DLD1 (cell line): Measurements from ENCODE around the gene RPL37A.

Experiments
- in situ Hi-C: cut with HindIII; loops from 2 replicates; pipeline ENCODE4 v1.10.0; 2017; ENCODE audit warnings: low sequenced_read_pairs

The RPL37A gene

DNA sequence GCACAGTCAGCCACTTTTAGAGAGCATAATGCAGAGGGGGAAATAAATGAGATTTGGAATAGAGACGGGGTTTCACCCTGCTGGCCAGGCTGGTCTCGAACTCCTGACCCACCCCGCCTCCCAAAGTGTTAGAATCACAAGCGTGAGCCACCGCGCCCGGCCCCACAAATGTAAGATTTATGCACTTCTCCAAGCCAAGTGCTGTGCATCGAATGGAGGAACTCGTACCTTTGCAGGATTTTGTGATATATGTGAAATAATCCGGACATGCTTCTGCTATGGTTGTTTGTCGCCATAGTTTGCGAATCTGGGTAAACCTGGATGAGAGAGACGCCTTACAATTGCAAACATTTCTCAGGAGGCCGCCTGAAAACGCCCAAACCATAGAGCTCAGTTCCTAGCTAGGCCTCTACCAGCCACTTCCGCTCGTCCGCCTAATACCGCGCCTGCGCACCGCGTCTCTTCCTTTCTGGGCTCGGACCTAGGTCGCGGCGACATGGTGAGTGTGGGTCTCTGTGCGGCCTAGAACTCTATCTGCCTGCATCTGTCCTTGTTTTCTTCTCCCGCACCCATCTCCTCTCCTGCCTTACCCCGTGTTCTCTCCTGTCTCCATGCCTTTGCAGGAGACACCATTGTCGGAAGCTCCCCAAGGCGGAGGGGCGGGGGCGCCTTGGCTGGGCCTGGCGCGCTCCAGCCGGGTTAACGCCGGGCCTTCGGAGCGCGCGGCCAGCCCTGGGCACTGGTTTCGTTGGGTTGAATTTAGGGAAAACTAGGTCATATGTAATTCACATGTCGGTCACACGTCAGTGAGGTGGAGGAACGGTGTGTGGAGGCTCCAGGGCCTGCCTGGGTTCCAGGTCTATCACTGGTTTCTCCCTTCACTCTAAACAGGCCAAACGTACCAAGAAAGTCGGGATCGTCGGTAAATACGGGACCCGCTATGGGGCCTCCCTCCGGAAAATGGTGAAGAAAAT is at the start of gene RPL37A:
Gene RPL37A, plus strand, starts transcription at position 466 of the 974 bp plus-strand sequence. Its CDS starts 31 bp downstream, at position 497.
- in situ Hi-C loops = no loop called here

DNA sequence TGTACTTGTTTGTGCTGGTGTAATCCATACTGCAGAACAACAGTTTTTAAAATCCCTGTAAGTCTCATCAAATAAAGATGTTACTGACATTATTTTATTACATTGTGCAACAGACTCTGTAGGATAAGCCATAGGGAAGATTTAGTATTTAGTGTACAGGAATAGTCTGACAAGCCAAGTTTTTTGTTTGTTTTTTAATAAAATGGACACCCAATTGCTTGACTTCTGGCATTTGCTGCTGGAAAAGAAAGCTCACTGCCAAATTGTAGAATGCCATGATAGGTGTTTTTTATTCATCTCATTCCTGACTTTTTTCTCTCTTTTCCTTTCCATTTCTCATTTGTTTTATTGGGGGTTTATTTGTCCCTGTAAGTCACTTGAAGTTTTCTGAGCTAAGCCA is 48.3 kb upstream of the RPL37A start:
- in situ Hi-C loops = no loop called here

DNA sequence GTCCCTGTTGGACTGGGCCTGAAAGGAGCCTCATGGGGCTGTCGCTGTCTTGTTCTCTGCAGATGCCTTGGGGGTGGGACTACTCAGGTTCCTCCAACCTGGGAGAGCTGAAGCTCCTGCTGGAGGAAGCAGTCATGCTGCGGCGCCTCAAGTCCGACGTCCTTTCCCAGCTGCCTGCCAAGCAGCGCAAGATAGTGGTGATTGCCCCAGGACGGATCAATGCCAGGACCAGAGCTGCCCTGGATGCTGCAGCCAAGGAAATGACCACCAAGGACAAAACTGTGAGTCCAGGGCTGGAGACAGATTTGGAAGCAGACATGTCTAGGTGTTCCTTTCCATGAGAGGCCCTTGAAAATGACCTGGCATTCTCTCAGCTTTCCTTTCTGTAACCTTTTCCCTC is 47.9 kb upstream of the RPL37A start:
- in situ Hi-C loops = no loop called here

DNA sequence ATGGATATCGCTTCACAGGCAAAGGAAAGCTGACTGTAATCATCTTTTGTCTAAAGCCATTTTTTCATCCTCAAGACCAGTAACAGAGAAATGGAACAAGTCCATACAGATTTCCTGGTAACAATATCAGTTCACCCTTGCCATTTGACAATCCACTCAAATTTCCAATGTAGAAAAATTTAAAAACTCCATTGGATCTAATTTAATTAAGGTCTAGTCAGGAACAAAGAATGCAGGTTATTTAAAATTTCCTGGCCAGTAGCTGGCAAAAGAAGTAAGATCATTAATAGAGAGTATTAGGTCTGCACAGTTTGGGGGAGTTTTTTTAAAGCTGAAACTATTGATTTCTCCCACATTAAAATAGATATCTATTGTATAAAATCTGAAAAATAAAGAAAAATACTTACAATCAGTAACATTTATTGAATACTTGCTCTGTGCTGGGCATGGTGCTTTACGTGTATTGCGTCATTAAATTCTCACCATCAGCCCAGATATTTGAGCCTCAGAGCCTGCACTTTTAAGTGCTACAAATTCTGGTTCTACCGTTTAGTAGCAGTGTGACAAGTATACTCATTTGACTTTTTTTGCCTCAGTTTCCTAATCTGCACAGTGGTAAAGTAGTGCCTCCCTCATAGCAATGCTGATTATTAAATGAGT is 44.6 kb upstream of the RPL37A start:
- in situ Hi-C loops = no loop called here

DNA sequence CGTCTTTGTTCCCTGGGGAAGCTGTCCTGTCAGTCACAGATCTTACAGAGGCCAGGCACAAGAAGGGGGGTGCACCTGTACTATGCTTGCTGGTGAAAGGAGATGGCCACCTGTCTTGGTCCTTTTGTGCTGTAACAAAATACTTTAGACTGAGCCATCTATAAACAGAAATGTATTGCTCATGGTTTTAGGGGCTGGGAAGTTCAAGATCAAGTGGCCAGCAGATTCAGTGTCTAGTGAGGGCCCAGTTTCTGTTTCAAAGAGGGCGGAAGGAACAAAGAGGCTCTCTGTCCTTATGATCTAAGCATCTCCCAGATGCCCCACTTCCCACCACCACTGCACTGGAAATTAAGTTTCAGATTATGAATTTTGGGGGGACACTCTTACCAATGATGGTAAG is 35.5 kb upstream of the RPL37A start:
- in situ Hi-C loops = no loop called here

DNA sequence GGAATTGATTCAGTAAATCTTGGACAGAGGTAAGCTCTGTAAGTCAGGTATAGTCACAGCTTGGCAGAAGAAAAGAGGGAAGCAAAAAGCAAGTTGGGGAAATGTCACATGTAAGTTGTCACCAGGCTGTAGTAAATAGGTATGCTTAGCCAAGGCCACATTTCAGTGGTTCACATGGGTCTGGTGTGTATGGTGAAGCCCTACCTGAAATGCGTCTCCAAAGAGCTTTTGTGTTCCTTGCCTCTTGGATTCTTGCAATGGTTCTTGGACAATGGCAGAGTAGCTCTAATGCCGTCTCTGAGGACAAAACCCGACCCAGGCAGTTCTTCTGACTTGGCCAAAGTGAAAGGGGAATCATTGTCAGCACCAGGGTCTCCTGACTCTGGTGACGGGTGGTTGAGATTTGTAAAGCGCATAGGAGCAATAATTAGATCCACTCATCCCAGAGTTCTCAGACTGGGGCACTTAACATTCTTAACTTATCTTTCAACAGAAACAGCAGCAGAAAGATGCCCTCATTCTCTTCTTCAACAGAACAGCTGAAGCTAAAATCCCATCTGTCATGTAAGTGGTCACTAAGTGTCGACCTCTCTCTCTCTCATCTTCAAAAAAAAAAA is 34.4 kb upstream of the RPL37A start:
- in situ Hi-C loops = no loop called here

DNA sequence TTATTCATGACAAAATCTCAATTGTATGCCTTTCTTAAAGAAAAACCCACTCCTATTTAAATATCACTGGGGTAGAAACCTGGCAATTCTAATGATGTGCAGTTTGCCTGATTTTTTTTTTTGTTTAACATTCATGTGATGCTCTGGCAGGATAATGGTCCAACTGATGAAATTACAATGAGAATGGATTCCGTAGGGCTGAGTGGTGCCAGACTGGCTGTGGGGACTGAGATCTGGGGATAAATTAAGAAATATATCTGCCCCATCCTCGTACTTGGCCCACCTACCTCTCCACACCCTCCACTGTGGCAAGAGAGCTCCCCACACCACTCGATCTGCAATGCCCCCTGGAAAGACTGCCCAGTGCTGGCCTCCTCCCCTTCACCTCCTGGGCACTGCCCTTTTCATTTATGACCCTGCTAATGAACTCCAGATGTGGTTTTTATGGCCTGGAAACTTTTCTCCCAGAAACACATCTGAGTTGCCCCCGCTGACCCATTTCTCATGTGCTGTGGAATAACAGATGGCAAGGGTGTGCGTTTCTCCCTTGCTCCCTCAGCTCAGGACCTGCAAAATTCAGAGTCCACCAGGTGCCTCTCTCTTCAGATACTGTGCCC is 33.0 kb upstream of the RPL37A start:
- in situ Hi-C loops = no loop called here

DNA sequence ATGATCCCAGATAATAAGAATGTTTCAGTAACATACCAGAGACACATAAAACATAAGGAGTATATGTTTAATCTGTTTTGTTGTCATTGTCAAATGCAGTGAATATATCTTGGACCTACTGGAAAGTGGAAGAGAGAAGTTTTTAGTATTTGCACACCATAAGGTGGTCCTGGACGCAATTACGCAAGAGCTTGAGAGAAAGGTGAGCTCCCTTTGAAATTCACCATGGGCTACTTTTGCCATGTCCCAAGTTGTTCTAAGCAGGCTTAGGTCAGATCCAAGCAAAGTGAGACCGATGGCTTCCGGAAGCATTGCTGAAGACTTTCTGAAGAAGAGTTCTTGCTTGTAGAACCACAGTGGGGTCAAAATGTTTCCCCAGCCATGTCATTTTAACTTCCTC is 30.8 kb upstream of the RPL37A start:
- in situ Hi-C loops = no loop called here

DNA sequence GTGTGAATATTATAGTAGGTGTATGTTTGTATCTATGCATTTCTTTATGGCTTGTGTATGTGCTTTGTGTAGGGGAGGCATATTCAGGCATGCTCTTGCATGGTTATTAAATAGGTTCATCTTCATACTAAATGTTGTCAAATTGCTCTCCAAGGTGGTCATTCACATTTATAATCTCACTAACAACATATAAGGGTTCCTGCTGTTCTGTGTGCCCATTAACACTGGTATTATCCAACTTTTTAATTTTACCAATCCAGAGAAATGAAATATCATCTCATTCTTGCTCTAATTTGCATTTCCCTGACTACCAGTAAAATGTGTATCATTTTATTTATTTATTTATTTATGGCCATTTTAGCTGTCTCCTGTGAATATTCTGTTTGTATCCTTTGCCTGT is 29.0 kb upstream of the RPL37A start:
- in situ Hi-C loops = no loop called here

DNA sequence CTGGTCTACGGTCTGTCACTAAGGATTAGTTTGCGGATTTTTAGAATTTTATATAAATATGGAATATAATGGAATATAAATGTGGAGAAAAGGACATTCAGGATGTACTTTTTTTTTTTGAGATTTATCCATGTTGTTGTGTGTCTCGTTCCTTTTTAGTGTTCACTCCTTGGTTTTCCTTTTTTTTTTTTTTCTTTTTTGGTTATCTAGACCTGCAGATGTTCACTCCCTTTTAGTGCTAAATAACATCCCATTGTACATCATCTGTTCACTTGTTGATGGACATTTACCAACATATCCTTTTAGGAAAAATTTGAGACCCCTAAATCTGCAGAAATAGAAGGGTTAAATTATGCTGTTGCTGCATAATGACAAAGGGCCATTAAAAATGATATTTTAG is 25.5 kb upstream of the RPL37A start:
- in situ Hi-C loops = no loop called here

DNA sequence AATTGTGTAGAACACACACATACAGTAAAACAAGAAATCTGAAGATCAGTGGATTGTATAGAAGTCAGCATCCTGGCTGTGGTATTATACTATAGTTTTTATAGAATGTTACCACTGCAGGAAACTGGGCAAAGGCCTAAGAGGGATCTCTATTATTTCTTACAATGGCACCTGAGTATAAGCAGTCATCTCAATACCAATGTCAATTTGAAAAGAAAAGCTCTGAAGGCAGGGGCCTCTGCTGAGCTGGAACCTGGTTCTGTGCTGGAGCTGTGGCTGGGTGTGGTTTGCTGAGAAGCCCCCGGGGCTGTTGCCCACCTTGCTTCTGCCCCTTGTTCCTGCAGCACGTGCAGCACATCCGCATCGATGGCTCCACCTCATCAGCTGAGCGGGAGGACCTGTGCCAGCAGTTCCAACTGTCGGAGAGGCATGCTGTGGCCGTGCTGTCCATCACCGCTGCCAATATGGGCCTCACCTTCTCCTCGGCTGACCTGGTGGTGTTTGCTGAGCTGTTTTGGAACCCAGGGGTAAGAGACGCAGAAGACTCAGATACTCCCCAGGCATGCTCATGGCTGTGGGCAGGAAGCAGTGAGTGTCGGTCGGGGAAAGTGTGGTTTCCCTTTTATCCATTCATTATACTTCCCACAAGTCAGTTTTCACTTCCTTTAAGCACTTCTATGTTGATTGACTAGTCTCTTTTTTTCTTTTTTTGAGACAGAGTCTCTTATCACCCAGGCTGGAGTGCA is 23.5 kb upstream of the RPL37A start:
- in situ Hi-C loops = no loop called here

DNA sequence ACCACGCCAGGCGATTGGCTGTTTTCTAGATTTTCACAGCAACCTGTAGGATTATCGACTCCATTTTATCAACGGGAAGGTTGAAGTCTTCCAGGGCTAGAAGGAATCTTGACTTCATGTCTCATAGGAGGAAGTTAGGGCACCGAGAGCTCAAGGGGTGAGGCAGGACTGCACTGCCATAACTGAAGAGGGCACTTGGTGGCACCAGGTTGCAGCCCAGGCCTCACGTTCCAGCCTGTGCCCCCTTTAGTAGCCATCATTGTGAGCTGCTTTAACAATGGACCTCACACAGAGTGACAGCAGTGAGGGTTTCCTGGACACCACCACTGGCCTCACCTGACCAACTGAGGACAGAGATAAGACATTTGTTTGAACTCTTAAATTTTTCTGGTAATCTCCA is 22.9 kb upstream of the RPL37A start:
- in situ Hi-C loops = no loop called here

DNA sequence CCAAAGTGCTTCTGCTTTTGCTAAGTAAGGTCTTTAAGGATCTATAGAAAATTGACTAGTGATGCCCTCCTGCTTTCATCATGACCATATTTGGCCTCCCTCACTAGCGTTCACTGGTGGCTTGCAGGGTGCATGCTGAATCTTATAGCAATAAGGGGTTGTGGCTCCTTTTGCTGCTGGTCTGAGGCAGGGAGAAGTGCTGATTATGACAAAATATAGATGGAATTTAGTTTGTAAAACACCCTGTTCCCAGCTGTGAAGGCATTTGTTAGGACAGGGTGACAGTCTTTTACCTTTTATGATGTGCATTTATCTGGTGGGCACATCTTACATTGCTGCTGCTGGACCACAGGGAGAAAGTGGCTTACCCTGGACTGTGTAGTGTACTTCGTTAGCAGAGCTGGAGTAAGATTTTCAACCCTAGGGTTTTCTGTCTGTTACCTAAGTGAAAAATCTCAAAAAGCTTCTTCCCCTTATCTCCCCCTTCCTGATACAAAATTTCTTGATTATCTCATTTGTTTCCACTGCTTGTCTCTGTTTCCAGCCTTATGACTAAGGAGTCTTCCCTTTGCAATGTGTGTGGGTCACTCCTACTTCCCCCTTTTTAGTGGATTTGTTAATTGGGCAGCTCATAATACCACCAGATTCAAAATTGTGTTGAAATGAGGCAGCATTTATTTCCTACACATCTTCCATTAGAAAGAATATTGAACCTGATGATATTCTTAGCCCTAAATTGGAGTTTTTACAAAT is 21.2 kb upstream of the RPL37A start:
- in situ Hi-C loops = no loop called here

DNA sequence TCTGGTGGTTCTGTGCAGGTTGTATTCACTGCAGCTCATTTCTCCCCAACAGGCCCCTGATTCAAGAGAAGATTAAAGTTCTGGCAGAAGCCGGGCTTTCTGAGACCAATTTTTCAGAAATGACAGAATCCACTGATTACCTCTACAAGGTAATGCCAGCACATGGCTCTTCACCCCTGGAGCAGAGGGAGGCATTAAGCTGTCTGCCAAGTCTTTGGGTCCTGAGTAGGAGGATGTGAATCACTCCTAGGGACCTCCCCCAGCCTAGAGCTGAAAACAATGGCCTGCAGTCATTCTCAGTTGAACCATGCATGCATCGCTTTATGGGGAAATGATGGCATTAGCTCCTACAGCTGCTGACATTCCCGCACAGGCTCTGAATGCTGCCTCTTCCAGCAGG is 20.5 kb upstream of the RPL37A start:
- in situ Hi-C loops = no loop called here

DNA sequence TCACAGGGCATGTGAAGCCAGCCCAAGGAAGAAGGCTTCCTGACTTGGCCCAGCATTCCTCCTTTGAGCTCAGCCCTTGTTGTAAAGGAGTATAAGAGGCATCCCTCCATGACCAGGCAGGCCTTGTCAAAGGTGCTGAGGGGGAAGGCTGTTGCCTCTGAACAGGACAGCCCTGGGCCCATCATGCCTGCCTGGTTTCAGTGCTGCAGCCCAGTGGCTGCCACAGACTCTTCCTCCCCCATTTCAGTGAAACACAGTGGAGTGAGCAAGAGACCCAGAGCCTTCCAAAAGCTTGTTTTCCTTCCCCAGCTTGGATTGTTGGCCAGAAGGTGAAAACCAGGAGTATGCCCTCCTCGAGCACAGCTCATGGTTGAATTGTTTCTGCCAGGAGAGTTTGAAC is 19.9 kb upstream of the RPL37A start:
- in situ Hi-C loops = no loop called here

DNA sequence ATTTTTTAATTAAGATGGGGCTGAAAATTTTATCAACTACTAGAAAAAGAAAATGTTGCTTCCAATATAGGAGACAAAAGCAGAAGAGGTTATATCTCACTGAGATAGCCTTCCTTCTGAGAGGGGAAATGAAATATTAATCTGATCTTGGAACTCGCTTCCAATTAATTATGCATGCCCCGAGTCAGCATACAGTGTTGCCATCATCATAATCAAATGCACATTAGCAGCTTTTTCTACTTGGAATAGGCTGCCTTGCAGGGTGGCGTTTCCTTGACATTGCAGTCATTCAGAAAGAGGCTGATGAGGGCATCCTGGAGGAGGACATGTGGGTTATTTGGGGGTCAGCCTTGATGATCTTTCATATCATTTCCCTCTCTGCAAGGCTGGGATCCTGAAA is 18.4 kb upstream of the RPL37A start:
- in situ Hi-C loops = no loop called here

DNA sequence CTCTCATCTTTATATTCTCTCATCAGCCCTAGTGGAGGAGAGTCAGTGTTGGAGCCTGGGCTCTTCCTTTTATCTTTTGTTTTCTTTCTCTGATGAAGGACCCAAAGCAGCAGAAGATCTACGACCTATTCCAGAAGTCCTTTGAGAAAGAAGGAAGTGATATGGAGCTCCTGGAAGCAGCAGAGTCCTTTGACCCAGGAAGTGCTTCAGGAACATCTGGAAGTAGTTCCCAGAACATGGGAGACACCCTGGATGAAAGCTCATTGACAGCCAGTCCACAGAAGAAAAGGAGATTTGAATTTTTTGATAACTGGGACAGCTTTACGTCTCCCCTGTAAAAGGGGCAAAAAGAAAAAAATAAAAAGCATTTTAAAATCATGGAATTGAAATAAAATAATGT is 16.0 kb upstream of the RPL37A start:
- in situ Hi-C loops = no loop called here

DNA sequence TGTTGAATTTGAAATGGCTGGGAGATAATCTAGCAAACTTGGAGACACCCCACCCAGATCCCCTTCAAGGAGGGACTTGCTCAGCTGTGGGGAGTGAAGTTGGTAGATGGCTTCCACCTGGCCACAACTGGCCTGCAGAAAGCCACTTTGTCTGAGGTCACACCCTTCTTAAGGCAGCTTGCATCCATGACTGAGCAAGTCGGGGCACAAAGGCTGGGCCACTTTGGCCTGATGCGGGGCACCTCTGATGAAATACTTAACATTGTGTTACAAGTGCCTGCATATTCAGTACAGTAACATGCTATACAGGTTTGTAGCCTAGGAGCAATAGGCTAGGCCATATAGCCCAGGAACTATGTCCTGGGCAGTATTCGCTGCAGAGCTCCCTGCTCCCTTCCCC is 13.4 kb upstream of the RPL37A start:
- in situ Hi-C loops = no loop called here

DNA sequence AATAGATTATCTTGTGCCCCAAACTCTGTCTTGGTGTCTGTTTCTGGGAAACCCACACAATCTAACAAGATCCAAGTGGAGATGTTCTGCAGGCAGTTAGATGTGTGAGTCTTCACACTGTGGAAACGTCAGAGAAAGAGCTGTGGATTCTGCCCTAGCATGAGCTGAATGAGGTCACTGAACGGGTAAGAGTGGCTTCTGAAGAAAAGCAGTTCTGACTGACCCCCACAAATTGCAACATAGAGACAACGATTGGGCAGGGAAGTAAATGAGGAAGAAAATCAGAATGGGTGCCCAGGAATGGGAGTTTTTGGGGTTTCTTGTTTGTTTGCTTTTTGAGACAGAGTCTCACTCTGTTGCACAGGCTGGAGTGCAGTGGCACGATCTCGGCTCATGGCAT is 12.9 kb upstream of the RPL37A start:
- in situ Hi-C loops = no loop called here

DNA sequence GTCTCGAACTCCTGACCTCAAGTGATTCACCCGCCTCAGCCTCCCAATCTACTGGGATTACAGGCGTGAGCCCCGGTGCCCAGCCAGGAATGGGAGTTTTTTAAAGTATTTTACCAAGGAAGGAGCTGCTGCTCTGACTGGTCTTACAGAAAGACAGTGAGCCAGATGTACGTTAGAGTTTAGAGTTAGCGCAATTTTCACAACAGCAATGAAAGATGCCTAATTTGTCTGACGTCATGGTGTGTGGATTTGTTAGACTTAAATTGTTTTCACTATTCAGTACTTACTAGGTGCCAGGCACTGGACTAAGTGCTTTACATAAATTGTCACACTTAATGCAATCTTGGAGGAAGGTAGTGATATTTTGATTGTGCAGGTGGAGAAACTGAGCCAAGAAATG is 12.4 kb upstream of the RPL37A start:
- in situ Hi-C loops = no loop called here
